HG02798 (cell line): ENCODE measurements around the gene URB2.
"Not testable (repeated sequence)": the region's sequence is repeated elsewhere in the genome, so short reads cannot be mapped to it uniquely, and the experiment has no call there.

Experiments
- ATAC-seq: cut with Tn5 transposase; IDR thresholded peaks from one replicate; pipeline ENCODE4 v1.9.1; 2021; ENCODE audit warnings: mild to moderate bottlenecking; ENCODE audit not compliant: unreplicated experiment, poor library complexity

Gene URB2

GRCh38 chr1:229625915-229626831 is at the start of gene URB2, which contains the start of gene TAF5L:
URB2 (plus strand) TSS chr1:229626247; CDS start chr1:229627634, 1,387 bp downstream.
TAF5L (minus strand) TSS chr1:229626122; CDS start chr1:229614482, 11,640 bp downstream.
- ATAC-seq = peak; percentile 92

- ATAC-seq = peak; percentile 23
Observed at GRCh38 chr1:229578168-229579058, 47.6 kb upstream of the URB2 start.

DNA sequence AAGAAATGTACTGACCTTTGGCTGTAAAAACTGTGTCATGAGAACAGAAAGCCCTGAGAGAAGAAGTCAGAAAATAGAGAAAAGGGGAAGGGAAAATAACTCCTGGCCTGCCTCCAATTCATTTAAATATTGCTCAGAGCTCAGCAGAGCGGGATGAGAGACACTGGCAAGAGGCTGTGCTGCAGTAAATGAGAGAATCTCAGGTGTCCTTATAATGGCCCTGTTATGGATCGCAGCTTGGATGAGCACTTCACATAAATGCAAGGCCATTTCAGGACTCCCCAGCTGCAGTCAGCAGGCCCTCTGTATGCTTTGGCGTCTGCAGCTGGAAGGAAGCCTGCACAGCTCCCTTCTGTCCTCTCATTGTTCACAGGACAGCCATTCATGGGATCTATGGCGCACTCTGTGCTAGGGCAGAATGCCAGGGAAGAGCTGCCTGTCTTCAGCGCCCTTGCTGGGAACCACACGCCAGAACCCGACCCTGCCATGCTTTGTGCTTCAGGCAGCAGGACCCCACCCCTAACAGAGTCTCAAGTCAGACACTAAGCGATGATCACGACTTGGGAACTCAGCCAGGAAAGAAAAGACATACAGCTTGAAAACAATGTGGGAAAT is 46.9 kb upstream of the URB2 start:
- peak; percentile 82 for ATAC-seq

- no peak for ATAC-seq
Observed at GRCh38 chr1:229581485-229581884, 44.6 kb upstream of the URB2 start.

- ATAC-seq = no peak
Observed at GRCh38 chr1:229582011-229582694, 43.9 kb upstream of the URB2 start.

DNA sequence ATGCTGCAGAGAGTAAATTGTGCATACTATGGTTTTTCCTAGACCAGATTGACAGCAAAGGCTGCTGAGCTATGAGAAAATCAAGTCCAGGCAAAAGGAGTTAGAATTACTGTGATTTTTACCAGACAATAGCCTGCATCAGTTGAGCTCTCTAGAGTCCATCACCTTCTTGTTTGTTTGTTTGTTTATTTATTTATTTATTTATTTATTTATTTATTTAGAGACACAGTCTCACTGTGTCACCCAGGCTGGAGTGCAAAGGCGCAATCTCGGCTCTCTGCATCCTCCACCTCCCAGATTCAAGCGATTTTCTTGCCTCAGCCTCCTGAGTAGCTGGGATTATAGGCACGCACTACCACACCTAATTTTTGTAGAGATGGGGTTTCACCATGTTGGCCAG is 43.3 kb upstream of the URB2 start:
- no peak for ATAC-seq

DNA sequence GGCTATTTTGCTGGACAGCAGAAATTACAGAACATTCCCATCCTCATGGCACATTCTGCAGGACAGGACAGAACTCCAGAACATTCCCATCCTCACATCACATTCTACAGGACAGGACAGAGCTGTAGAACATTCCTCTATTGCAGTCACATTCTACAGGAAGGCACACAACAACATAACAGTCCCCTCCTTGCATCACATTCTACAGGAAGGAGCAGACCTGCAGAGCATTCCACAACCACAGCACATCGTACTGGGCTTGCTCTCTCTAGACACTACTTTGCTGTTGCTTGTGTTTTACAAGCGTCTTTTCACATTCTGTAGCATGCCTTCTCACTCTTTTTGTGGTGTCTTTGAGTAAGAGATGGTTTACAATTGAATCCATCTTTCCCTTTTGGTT is 40.7 kb upstream of the URB2 start:
- no peak for ATAC-seq

GRCh38 chr1:229590119-229590518 is 35.9 kb upstream of the URB2 start:
- no peak for ATAC-seq

DNA sequence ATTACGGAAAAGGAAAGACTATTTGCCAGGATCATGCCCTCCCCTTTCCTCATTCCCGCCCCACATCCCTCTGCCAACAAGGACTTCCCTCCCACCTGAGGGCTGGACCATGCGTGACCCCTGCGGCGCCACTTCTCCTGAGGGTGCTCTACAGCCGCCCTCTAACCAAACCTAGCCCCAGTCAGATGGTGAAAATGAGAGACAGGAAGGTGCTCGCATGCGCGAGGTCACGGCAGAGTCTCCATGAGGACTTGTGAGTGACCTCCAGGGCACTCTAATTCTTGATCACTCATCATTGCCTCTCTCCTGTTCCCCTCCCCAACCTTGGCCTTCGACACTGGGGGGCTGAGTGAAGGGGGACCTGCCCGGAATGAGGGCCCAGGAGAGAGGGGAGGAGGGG is 32.2 kb upstream of the URB2 start:
- ATAC-seq = no peak

DNA sequence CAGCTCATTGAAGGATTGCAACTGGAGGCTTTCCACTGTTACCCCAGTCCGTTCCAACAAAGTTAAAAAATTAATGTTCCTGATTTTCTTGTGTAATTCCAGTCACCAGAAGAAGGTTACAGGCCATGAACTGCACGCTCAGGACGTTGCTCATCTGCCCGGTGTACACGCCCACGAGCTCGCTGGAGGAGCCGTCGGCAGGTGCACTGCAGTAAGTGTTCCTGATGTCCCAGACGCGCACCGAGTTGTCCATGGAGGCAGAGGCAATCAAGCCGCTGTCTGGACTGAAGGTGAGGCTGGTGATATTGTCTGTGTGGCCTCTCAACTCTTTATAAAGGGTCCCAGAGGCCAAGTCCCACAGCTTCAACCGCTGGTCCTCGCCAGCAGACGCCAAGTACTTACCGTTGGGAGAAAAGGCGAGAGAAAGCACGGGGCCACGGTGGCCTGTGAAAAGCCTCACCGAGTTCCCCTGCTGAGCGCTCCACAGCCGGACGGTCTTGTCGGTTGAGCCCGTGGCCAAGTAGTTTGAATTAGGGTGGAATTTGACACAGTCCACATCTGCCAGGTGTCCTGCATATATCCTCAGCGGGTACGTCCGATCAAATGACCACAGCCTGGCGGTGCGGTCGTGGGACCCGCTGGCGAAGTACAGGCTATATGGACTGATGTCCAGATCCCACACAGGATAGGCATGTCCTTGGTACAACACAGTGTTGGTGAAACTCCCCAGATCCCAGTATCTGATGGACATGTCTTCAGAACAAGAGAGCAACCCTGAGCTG is 31.6 kb upstream of the URB2 start:
- ATAC-seq = no peak

DNA sequence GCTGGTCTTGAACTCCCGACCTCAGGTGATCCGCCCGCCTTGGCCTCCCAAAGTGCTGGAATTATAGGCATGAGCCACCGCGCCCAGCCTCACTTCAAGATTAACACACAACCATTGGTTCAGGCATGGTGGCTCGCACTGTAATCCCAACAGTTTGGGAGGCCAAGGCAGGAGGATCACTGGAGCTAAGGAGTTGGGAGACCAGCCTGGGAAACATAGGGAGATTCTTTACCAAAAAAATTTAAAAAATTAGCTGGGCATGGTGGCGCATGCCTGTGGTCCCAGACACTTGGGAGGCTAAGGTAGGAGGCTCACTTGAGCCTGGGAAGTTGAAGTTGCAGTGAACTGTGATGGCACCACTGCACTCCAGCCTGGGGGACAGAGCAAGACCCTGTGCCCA is 30.2 kb upstream of the URB2 start:
- not testable (repeated sequence) for ATAC-seq

- ATAC-seq = no peak
Observed at GRCh38 chr1:229596925-229597699, 28.9 kb upstream of the URB2 start.

DNA sequence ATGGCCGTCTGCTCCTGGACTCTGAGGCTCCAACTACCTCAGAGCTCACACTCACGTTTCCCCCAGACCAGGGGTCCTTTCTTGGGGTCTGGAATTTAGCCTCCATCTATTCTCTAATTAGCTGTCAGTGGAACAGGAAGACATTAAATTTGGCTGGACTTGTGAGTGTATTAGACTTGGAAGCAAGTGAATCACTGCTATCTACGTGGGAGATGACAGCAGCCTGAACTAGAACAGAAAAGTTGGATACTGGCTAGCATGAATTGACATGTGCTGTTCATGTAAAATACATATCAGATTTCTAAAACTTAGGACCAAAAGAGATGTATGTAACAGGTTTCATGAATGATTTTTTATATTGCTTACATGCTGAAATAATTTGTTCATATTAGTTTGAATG is 28.2 kb upstream of the URB2 start:
- no peak for ATAC-seq

- no peak for ATAC-seq
Observed at GRCh38 chr1:229599218-229599954, 26.7 kb upstream of the URB2 start.

GRCh38 chr1:229600229-229600628 is 25.8 kb upstream of the URB2 start:
- no peak for ATAC-seq

- no peak for ATAC-seq
Observed at GRCh38 chr1:229603371-229604005, 22.6 kb upstream of the URB2 start.

- no peak for ATAC-seq
Observed at GRCh38 chr1:229607370-229607769, 18.7 kb upstream of the URB2 start.
